Measurements from ENCODE around the gene FAM217B.

Gene FAM217B

GRCh38 chr20:59903621-59904020 is 36.6 kb upstream of the FAM217B start:
- H2BK120ac ChIP-seq (ENCODE audit: low read depth, low read length), result no peak overlapping the region
- no peak overlapping the region for H3K4me3 ChIP-seq (ENCODE audit: insufficient read depth in 1 of 2, low read depth in 1 of 2, low read length in 2 of 2)
- no peak overlapping the region for H3K9ac ChIP-seq (ENCODE audit: low read length)
- H3K4me1 ChIP-seq (ENCODE audit: control insufficient read depth, insufficient read depth, low read depth, low read length), result no peaks in the 10 kb centered on the region
- no peaks in the 10 kb centered on the region for H3K27me3 ChIP-seq (ENCODE audit: control insufficient read depth in 1 of 2, insufficient read depth in 1 of 2, low read length in 2 of 2)
- no peak overlapping the region for H3K14ac ChIP-seq (ENCODE audit: low read length in 2 of 2)
- no peak overlapping the region for H2AK5ac ChIP-seq (ENCODE audit: low read length, severe bottlenecking)
- no peak overlapping the region for H4K91ac ChIP-seq (ENCODE audit: low read length)
- H3K36me3 ChIP-seq (ENCODE audit: control insufficient read depth in 1 of 2, insufficient read depth in 2 of 2, low read depth in 1 of 2, low read length in 2 of 2), result no peaks in the 10 kb centered on the region
- DNase-seq, result no peak
- no peak overlapping the region for H3K4me2 ChIP-seq (ENCODE audit: low read length, poor library complexity, severe bottlenecking)
- no peak overlapping the region for H2BK15ac ChIP-seq (ENCODE audit: low read depth, poor library complexity, severe bottlenecking)
- H2BK12ac ChIP-seq (ENCODE audit: low read length in 2 of 2), result no peak overlapping the region
- no peak overlapping the region for H2BK5ac ChIP-seq (ENCODE audit: low read depth, low read length, poor library complexity, severe bottlenecking)
- H2AFZ ChIP-seq (ENCODE audit: low read depth, low read length), result no peak overlapping the region
- H3K23ac ChIP-seq (ENCODE audit: low read length in 2 of 2), result no peak overlapping the region
- H3K27ac ChIP-seq (ENCODE audit: low read length, poor library complexity, severe bottlenecking), result no peak overlapping the region
- no CpG with 5 or more reads among the region's 1 CpG for WGBS
- no peaks in the 10 kb centered on the region for H3K9me3 ChIP-seq (ENCODE audit: control insufficient read depth, low read length)
- no peak overlapping the region for H4K8ac ChIP-seq (ENCODE audit: low read length)
- no peak overlapping the region for H3K18ac ChIP-seq (ENCODE audit: low read depth in 1 of 2, low read length in 2 of 2)
- H3K79me1 ChIP-seq (replicated peaks; ENCODE audit: low read length, poor library complexity, severe bottlenecking), result no peaks in the 10 kb centered on the region
- H3K4ac ChIP-seq (ENCODE audit: low read depth in 1 of 2, low read length in 2 of 2), result no peak overlapping the region

DNA sequence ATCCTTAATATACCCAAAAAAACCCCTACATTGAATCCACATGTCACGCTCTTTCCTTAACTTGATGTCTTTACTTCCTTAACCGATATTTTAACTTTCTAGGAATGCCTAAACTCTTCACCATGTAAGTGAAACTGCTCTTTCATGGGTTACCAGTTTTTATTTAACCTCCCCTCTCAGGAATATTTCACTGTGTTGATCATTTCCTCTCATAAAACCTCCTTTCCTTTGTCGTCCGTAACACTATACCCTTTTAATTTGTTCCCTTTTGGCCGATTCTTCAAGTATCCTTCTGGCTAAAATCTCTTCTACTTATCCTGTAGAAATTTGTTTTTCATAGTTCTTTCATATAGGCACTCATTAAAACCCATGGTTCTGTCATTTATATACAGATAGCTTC is 31.3 kb upstream of the FAM217B start:
- Histone ChIP-seq H3K79me1 (replicated peaks; ENCODE audit: low read length, poor library complexity, severe bottlenecking) (no peaks in the 10 kb centered on the region), H4K91ac (ENCODE audit: low read length) (no peak overlapping the region), H3K18ac (ENCODE audit: low read depth in 1 of 2, low read length in 2 of 2) (no peak overlapping the region), H2AFZ (ENCODE audit: low read depth, low read length) (no peak overlapping the region), H2BK120ac (ENCODE audit: low read depth, low read length) (no peak overlapping the region), H3K4me3 (ENCODE audit: insufficient read depth in 1 of 2, low read depth in 1 of 2, low read length in 2 of 2) (no peak overlapping the region), H2AK5ac (ENCODE audit: low read length, severe bottlenecking) (no peak overlapping the region), H4K8ac (ENCODE audit: low read length) (no peak overlapping the region), H3K27me3 (ENCODE audit: control insufficient read depth in 1 of 2, insufficient read depth in 1 of 2, low read length in 2 of 2) (no peaks in the 10 kb centered on the region), H3K23ac (ENCODE audit: low read length in 2 of 2) (no peak overlapping the region), H3K9ac (ENCODE audit: low read length) (no peak overlapping the region), H2BK5ac (ENCODE audit: low read depth, low read length, poor library complexity, severe bottlenecking) (no peak overlapping the region), H2BK15ac (ENCODE audit: low read depth, poor library complexity, severe bottlenecking) (no peak overlapping the region), H3K4ac (ENCODE audit: low read depth in 1 of 2, low read length in 2 of 2) (no peak overlapping the region), H3K14ac (ENCODE audit: low read length in 2 of 2) (no peak overlapping the region), H3K4me2 (ENCODE audit: low read length, poor library complexity, severe bottlenecking) (no peak overlapping the region), H3K4me1 (ENCODE audit: control insufficient read depth, insufficient read depth, low read depth, low read length) (no peaks in the 10 kb centered on the region), H3K27ac (ENCODE audit: low read length, poor library complexity, severe bottlenecking) (no peak overlapping the region), H2BK12ac (ENCODE audit: low read length in 2 of 2) (no peak overlapping the region), H3K9me3 (ENCODE audit: control insufficient read depth, low read length) (no peaks in the 10 kb centered on the region), H3K36me3 (ENCODE audit: control insufficient read depth in 1 of 2, insufficient read depth in 2 of 2, low read depth in 1 of 2, low read length in 2 of 2) (no peaks in the 10 kb centered on the region)
- WGBS, result 89% methylated on average over 5 of the region's 5 CpGs
- no peak for DNase-seq

- no peak overlapping the region for H2BK12ac ChIP-seq (ENCODE audit: low read length in 2 of 2)
- H2BK5ac ChIP-seq (ENCODE audit: low read depth, low read length, poor library complexity, severe bottlenecking), result no peak overlapping the region
- no peaks in the 10 kb centered on the region for H3K9me3 ChIP-seq (ENCODE audit: control insufficient read depth, low read length)
- H3K4me3 ChIP-seq (ENCODE audit: insufficient read depth in 1 of 2, low read depth in 1 of 2, low read length in 2 of 2), result no peak overlapping the region
- no peak overlapping the region for H2BK120ac ChIP-seq (ENCODE audit: low read depth, low read length)
- H2AFZ ChIP-seq (ENCODE audit: low read depth, low read length), result no peak overlapping the region
- WGBS, result 67% methylated on average over 2 of the region's 2 CpGs
- H3K4me2 ChIP-seq (ENCODE audit: low read length, poor library complexity, severe bottlenecking), result no peak overlapping the region
- H3K23ac ChIP-seq (ENCODE audit: low read length in 2 of 2), result no peak overlapping the region
- no peak for DNase-seq
- no peaks in the 10 kb centered on the region for H3K36me3 ChIP-seq (ENCODE audit: control insufficient read depth in 1 of 2, insufficient read depth in 2 of 2, low read depth in 1 of 2, low read length in 2 of 2)
- H3K18ac ChIP-seq (ENCODE audit: low read depth in 1 of 2, low read length in 2 of 2), result no peak overlapping the region
- H3K4ac ChIP-seq (ENCODE audit: low read depth in 1 of 2, low read length in 2 of 2), result no peak overlapping the region
- H2AK5ac ChIP-seq (ENCODE audit: low read length, severe bottlenecking), result no peak overlapping the region
- H3K14ac ChIP-seq (ENCODE audit: low read length in 2 of 2), result no peak overlapping the region
- H3K4me1 ChIP-seq (ENCODE audit: control insufficient read depth, insufficient read depth, low read depth, low read length), result no peaks in the 10 kb centered on the region
- no peak overlapping the region for H2BK15ac ChIP-seq (ENCODE audit: low read depth, poor library complexity, severe bottlenecking)
- no peak overlapping the region for H4K91ac ChIP-seq (ENCODE audit: low read length)
- no peak overlapping the region for H4K8ac ChIP-seq (ENCODE audit: low read length)
- H3K27ac ChIP-seq (ENCODE audit: low read length, poor library complexity, severe bottlenecking), result no peak overlapping the region
- no peaks in the 10 kb centered on the region for H3K79me1 ChIP-seq (replicated peaks; ENCODE audit: low read length, poor library complexity, severe bottlenecking)
- no peak overlapping the region for H3K9ac ChIP-seq (ENCODE audit: low read length)
- H3K27me3 ChIP-seq (ENCODE audit: control insufficient read depth in 1 of 2, insufficient read depth in 1 of 2, low read length in 2 of 2), result no peaks in the 10 kb centered on the region
Observed at GRCh38 chr20:59911041-59911440, 29.1 kb upstream of the FAM217B start.

GRCh38 chr20:59912609-59913008 is 27.6 kb upstream of the FAM217B start:
- no peaks in the 10 kb centered on the region for H3K27me3 ChIP-seq (ENCODE audit: control insufficient read depth in 1 of 2, insufficient read depth in 1 of 2, low read length in 2 of 2)
- no peak overlapping the region for H3K18ac ChIP-seq (ENCODE audit: low read depth in 1 of 2, low read length in 2 of 2)
- no peak overlapping the region for H2AFZ ChIP-seq (ENCODE audit: low read depth, low read length)
- no peak overlapping the region for H4K8ac ChIP-seq (ENCODE audit: low read length)
- whole genome bisulfite sequencing, result 60% methylated on average over 4 of the region's 4 CpGs
- H3K23ac ChIP-seq (ENCODE audit: low read length in 2 of 2), result no peak overlapping the region
- no peak overlapping the region for H2BK5ac ChIP-seq (ENCODE audit: low read depth, low read length, poor library complexity, severe bottlenecking)
- no peak overlapping the region for H3K4ac ChIP-seq (ENCODE audit: low read depth in 1 of 2, low read length in 2 of 2)
- no peak overlapping the region for H3K27ac ChIP-seq (ENCODE audit: low read length, poor library complexity, severe bottlenecking)
- no peak overlapping the region for H3K4me3 ChIP-seq (ENCODE audit: insufficient read depth in 1 of 2, low read depth in 1 of 2, low read length in 2 of 2)
- H3K36me3 ChIP-seq (ENCODE audit: control insufficient read depth in 1 of 2, insufficient read depth in 2 of 2, low read depth in 1 of 2, low read length in 2 of 2), result no peaks in the 10 kb centered on the region
- H3K79me1 ChIP-seq (replicated peaks; ENCODE audit: low read length, poor library complexity, severe bottlenecking), result no peaks in the 10 kb centered on the region
- no peak overlapping the region for H2BK120ac ChIP-seq (ENCODE audit: low read depth, low read length)
- H3K14ac ChIP-seq (ENCODE audit: low read length in 2 of 2), result no peak overlapping the region
- H4K91ac ChIP-seq (ENCODE audit: low read length), result no peak overlapping the region
- no peaks in the 10 kb centered on the region for H3K4me1 ChIP-seq (ENCODE audit: control insufficient read depth, insufficient read depth, low read depth, low read length)
- H3K9me3 ChIP-seq (ENCODE audit: control insufficient read depth, low read length), result no peaks in the 10 kb centered on the region
- no peak overlapping the region for H2BK15ac ChIP-seq (ENCODE audit: low read depth, poor library complexity, severe bottlenecking)
- H3K9ac ChIP-seq (ENCODE audit: low read length), result no peak overlapping the region
- no peak overlapping the region for H2BK12ac ChIP-seq (ENCODE audit: low read length in 2 of 2)
- no peak for DNase-seq
- H2AK5ac ChIP-seq (ENCODE audit: low read length, severe bottlenecking), result no peak overlapping the region
- H3K4me2 ChIP-seq (ENCODE audit: low read length, poor library complexity, severe bottlenecking), result no peak overlapping the region

All from mesenchymal stem cell (in vitro differentiated cells and primary cell).